Panc1 (cell line): Measurements from ENCODE around the gene C4orf17.

Experiments
- CTCF ChIP-seq: fragments of 450-650 bp; IDR thresholded peaks from 2 replicates; pipeline ENCODE4 v1.5.1; 2017; ENCODE audit warnings: mild to moderate bottlenecking
- POLR2AphosphoS5 ChIP-seq: IDR thresholded peaks from 2 replicates; pipeline ENCODE4 v1.6.1; 2012; ENCODE audit warnings: mild to moderate bottlenecking, low read depth, low read length, moderate library complexity
- REST ChIP-seq, 2 experiments: IDR thresholded peaks; 2 replicates each; pipeline ENCODE4 v1.6.1; 2011 to 2012; ENCODE audit warnings: low read depth in 2 of 2, control low read depth in 1 of 2, low read length in 1 of 2, mild to moderate bottlenecking in 1 of 2, moderate library complexity in 1 of 2; ENCODE audit not compliant: insufficient read depth in 1 of 2

GRCh38 chr4:99571883-99572282 is 61.1 kb downstream of the C4orf17 start:
- no peak for TF ChIP-seq POLR2AphosphoS5
- no peak for TF ChIP-seq CTCF
- no peak for TF ChIP-seq REST (IDR thresholded peaks at IDR 0.05; ENCODE audit: insufficient read depth in 1 of 2, low read depth in 2 of 2, low read length in 1 of 2)
